HG02970 (cell line): Measurements from ENCODE around the gene HUS1B.

ENCODE experiments used
- ATAC-seq: cut with Tn5 transposase; IDR thresholded peaks from one replicate; pipeline ENCODE4 v1.9.1; 2021; ENCODE audit warnings: mild to moderate bottlenecking, moderate library complexity, moderate number of reproducible peaks; ENCODE audit not compliant: unreplicated experiment, low FRiP score

Gene HUS1B

DNA sequence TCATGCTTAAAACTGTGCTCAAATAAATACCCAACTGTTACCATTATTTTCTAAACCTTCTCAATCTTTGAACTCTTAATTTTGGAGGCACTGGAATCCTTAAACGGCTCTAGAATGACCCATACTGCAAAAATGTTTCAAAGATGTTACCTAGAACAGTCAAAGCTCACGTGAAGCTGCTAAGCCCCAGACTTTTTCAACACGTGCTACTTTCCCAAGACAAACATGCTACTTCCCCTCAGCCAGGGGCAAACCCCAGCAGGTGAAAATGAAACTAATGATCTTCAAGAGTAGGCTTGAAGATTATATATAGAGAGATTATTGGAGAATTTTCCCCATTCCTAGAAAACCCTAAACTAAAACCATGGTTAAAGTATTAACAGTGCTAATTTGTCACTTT, 28.1 kb downstream of the HUS1B start:
- ATAC-seq = no peak

- ATAC-seq = no peak
These were observed 30.7 kb downstream of the HUS1B start for GRCh38 chr6:626236-626635.

- ATAC-seq = no peak
These were observed 31.9 kb downstream of the HUS1B start for GRCh38 chr6:624979-625378.

DNA sequence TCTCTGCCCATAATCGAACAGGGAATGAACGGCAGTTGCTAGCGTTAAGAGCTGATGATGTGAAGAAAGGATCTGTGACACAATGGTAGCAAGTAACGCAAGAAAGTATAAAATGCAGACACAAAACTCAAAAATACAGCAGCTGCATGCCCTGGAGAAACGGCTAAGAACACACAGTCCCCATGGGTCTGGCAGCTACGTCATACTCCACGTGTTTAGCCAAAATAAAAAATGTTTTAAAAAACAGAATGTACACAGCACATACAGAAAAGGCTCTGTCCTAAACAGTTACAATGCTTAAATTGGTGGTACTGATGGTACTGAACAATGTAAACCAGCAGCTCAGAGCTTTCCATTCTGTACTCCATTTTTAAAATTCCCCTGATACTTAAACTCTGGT, 34.4 kb downstream of the HUS1B start:
- ATAC-seq = no peak

GRCh38 chr6:621931-622330, 35.0 kb downstream of the HUS1B start:
- ATAC-seq = no peak

DNA sequence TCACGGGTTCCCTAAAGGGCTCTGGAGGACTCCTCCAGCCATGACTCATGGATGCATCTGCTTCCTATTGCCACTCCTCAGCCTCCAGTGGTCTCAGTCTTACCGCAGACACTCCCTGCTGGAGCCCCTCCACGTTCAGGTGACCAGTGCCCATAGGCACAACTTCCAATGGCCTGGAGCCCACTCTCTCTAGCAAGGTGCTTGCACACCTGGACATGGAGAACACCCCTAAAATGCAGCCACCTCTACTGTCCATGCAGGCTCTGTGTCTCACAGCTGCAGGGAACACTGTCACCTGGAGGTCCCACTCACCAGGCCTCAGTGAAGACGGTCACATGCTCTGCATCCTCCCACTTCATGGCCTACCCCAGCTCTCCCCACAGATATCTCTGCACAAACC, 36.0 kb downstream of the HUS1B start:
- no peak for ATAC-seq

DNA sequence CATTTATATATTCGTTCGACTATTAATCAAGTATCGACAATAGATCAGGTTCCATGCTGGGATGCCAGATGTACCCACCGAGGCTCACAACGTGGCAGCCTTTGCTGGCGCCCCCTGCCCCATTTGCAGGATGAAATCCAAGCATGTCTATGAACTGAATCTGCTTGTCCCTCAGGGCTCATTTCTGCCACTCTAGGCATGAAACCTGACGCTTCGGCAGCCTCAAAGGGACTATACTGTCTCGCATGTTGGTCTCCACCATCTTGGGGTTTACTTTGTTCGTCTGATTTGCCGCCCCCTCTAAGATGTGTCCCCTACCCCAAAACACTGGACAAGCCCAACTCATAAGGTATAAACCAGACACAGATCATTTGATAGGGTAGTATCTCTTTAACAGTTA, 36.7 kb downstream of the HUS1B start:
- ATAC-seq = no peak

DNA sequence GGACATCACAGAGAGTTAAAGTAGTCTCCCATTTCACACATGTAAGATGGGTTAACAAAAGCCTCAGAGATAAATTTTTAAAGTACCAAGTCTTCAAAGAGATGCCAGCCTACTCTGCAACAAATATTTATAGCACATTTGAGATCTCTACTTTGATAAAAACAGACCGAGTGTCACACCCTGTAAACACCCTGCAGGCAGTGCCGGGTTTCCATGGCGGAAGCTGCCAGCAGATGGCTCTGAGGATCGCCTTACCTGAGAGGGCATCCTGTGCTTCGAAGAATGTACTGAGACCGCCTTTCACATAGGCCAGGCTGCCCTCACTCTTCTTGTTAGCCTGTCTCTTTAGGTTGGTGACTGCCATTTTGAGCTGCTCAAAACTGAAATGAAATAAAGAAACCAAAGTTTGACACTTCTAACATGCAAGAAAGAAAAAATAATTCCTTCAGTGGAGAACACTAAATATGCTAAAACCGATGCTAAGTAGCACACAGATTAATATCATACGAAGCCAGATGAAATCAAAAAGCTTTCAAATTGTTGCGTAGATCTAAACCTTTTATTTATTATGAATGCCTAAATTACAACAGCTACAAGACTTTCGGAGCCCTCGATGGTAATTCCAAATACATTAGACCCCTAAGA, 39.3 kb downstream of the HUS1B start:
- ATAC-seq = no peak

GRCh38 chr6:613981-614380, 42.9 kb downstream of the HUS1B start:
- ATAC-seq = no peak

GRCh38 chr6:611928-612327, 45.0 kb downstream of the HUS1B start:
- no peak for ATAC-seq

GRCh38 chr6:610882-611281, 46.0 kb downstream of the HUS1B start:
- no peak for ATAC-seq

DNA sequence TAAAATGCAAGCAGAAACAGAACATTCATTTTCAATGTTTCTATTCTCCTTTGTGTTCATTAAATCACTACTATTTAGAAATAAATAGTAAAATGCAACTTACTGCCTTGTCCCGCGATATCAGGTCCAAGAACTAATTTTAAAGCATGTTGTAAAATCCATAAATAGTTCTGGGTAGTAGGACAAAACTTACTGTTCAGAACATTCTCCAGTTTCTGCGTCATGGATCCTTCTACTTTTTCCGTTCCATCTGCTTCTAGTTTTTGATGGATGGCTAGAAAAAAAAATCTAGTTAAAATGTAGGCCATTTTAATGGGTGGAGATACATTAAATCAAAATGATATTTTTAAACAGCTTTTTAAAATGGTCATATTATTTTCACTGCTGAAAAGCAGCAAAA, 47.0 kb downstream of the HUS1B start:
- ATAC-seq = no peak

- no peak for ATAC-seq
These were observed 50.0 kb downstream of the HUS1B start for GRCh38 chr6:606829-607379.
